ENCODE data around the gene GABRB2. TPM values are rescaled to one million over a fixed set of nuclear protein-coding genes. Genes with fewer than 3 reads are reported as not detected.
"Not testable (repeated sequence)": the region's sequence is repeated elsewhere in the genome, so short reads cannot be mapped to it uniquely, and the experiment has no call there.

Gene GABRB2
- polyA plus RNA-seq, 1 donor, result 3.7 TPM

GRCh38 chr5:161306351-161306995 is 240.1 kb downstream of the GABRB2 start:
- Histone ChIP-seq H3K9me3 (ENCODE audit: control insufficient read depth, low read depth, low read length) (no peaks in the 10 kb centered on the region), H3K27me3 (ENCODE audit: control insufficient read depth, insufficient read depth, low read length) (no peaks in the 10 kb centered on the region), H3K36me3 (ENCODE audit: control insufficient read depth, insufficient read depth, low read length) (no peaks in the 10 kb centered on the region), H3K4me3 (ENCODE audit: low read length) (no peak overlapping the region), H3K4me1 (ENCODE audit: control insufficient read depth, insufficient read depth, low read length) (no peaks in the 10 kb centered on the region), H3K27ac (ENCODE audit: low read length) (no peak overlapping the region)
- DNase-seq, result no peak
- WGBS (ENCODE audit: insufficient coverage, low lambda C conversion rate), result 100% methylated on average over 3 of the region's 4 CpGs

GRCh38 chr5:161305601-161306000 is 240.9 kb downstream of the GABRB2 start:
- Histone ChIP-seq H3K4me1 (ENCODE audit: control insufficient read depth, insufficient read depth, low read length) (no peaks in the 10 kb centered on the region), H3K9me3 (ENCODE audit: control insufficient read depth, low read depth, low read length) (no peaks in the 10 kb centered on the region), H3K27ac (ENCODE audit: low read length) (no peak overlapping the region), H3K4me3 (ENCODE audit: low read length) (no peak overlapping the region), H3K27me3 (ENCODE audit: control insufficient read depth, insufficient read depth, low read length) (no peaks in the 10 kb centered on the region), H3K36me3 (ENCODE audit: control insufficient read depth, insufficient read depth, low read length) (no peaks in the 10 kb centered on the region)
- DNase-seq, result no peak

- Histone ChIP-seq H3K4me3 (ENCODE audit: low read length) (no peak overlapping the region), H3K9me3 (ENCODE audit: control insufficient read depth, low read depth, low read length) (no peaks in the 10 kb centered on the region), H3K36me3 (ENCODE audit: control insufficient read depth, insufficient read depth, low read length) (no peaks in the 10 kb centered on the region), H3K27ac (ENCODE audit: low read length) (no peak overlapping the region), H3K4me1 (ENCODE audit: control insufficient read depth, insufficient read depth, low read length) (no peaks in the 10 kb centered on the region), H3K27me3 (ENCODE audit: control insufficient read depth, insufficient read depth, low read length) (no peaks in the 10 kb centered on the region)
- no CpG with 5 or more reads among the region's 1 CpG for WGBS (ENCODE audit: insufficient coverage, low lambda C conversion rate)
- DNase-seq, result no peak
These were observed 244.0 kb downstream of the GABRB2 start for GRCh38 chr5:161302559-161302958.

GRCh38 chr5:161301586-161301985 is 244.9 kb downstream of the GABRB2 start:
- no CpG with 5 or more reads among the region's 2 CpGs for WGBS (ENCODE audit: insufficient coverage, low lambda C conversion rate)
- Histone ChIP-seq H3K36me3 (ENCODE audit: control insufficient read depth, insufficient read depth, low read length) (no peaks in the 10 kb centered on the region), H3K27ac (ENCODE audit: low read length) (no peak overlapping the region), H3K9me3 (ENCODE audit: control insufficient read depth, low read depth, low read length) (no peaks in the 10 kb centered on the region), H3K4me3 (ENCODE audit: low read length) (no peak overlapping the region), H3K4me1 (ENCODE audit: control insufficient read depth, insufficient read depth, low read length) (no peaks in the 10 kb centered on the region), H3K27me3 (ENCODE audit: control insufficient read depth, insufficient read depth, low read length) (no peaks in the 10 kb centered on the region)
- DNase-seq, result no peak

- DNase-seq, result no peak
These were observed 247.5 kb downstream of the GABRB2 start for GRCh38 chr5:161299053-161299452.

GRCh38 chr5:161297388-161297787 is 249.1 kb downstream of the GABRB2 start:
- H3K4me3 ChIP-seq (ENCODE audit: low read length); H3K4me1 ChIP-seq (ENCODE audit: control insufficient read depth, insufficient read depth, low read length); H3K9me3 ChIP-seq (ENCODE audit: control insufficient read depth, low read depth, low read length); DNase-seq; H3K27me3 ChIP-seq (ENCODE audit: control insufficient read depth, insufficient read depth, low read length); H3K36me3 ChIP-seq (ENCODE audit: control insufficient read depth, insufficient read depth, low read length); H3K27ac ChIP-seq (ENCODE audit: low read length): not testable (repeated sequence)
- no CpG with 5 or more reads among the region's 2 CpGs for WGBS (ENCODE audit: insufficient coverage, low lambda C conversion rate)

More at GRCh38 chr5:161299053-161299452, 247.5 kb downstream of the GABRB2 start:
- Histone ChIP-seq H3K27ac (ENCODE audit: low read length) (no peak overlapping the region), H3K4me3 (ENCODE audit: low read length) (no peak overlapping the region), H3K27me3 (ENCODE audit: control insufficient read depth, insufficient read depth, low read length) (no peaks in the 10 kb centered on the region), H3K36me3 (ENCODE audit: control insufficient read depth, insufficient read depth, low read length) (no peaks in the 10 kb centered on the region), H3K9me3 (ENCODE audit: control insufficient read depth, low read depth, low read length) (no peaks in the 10 kb centered on the region), H3K4me1 (ENCODE audit: control insufficient read depth, insufficient read depth, low read length) (no peaks in the 10 kb centered on the region)
- WGBS (ENCODE audit: insufficient coverage, low lambda C conversion rate), result no CpG with 5 or more reads among the region's 3 CpGs

- Histone ChIP-seq H3K27ac (ENCODE audit: low read length) (no peak overlapping the region), H3K36me3 (ENCODE audit: control insufficient read depth, insufficient read depth, low read length) (no peaks in the 10 kb centered on the region), H3K4me3 (ENCODE audit: low read length) (no peak overlapping the region), H3K27me3 (ENCODE audit: control insufficient read depth, insufficient read depth, low read length) (no peaks in the 10 kb centered on the region), H3K4me1 (ENCODE audit: control insufficient read depth, insufficient read depth, low read length) (no peaks in the 10 kb centered on the region), H3K9me3 (ENCODE audit: control insufficient read depth, low read depth, low read length) (no peaks in the 10 kb centered on the region)
- DNase-seq, result no peak
These were observed 250.7 kb downstream of the GABRB2 start for GRCh38 chr5:161295721-161296250.

GRCh38 chr5:161288071-161288470 is 258.5 kb downstream of the GABRB2 start:
- no peaks in the 10 kb centered on the region for H3K9me3 ChIP-seq (ENCODE audit: control insufficient read depth, low read depth, low read length)
- H3K4me3 ChIP-seq (ENCODE audit: low read length), result no peak overlapping the region
- no peak for DNase-seq
- no peaks in the 10 kb centered on the region for H3K4me1 ChIP-seq (ENCODE audit: control insufficient read depth, insufficient read depth, low read length)
- H3K27me3 ChIP-seq (ENCODE audit: control insufficient read depth, insufficient read depth, low read length), result no peaks in the 10 kb centered on the region
- WGBS (ENCODE audit: insufficient coverage, low lambda C conversion rate), result no CpG with 5 or more reads among the region's 3 CpGs
- no peak overlapping the region for H3K27ac ChIP-seq (ENCODE audit: low read length)
- H3K36me3 ChIP-seq (ENCODE audit: control insufficient read depth, insufficient read depth, low read length), result no peaks in the 10 kb centered on the region

- Histone ChIP-seq H3K27ac (ENCODE audit: low read length) (no peak overlapping the region), H3K36me3 (ENCODE audit: control insufficient read depth, insufficient read depth, low read length) (no peaks in the 10 kb centered on the region), H3K27me3 (ENCODE audit: control insufficient read depth, insufficient read depth, low read length) (no peaks in the 10 kb centered on the region), H3K9me3 (ENCODE audit: control insufficient read depth, low read depth, low read length) (no peaks in the 10 kb centered on the region), H3K4me1 (ENCODE audit: control insufficient read depth, insufficient read depth, low read length) (no peaks in the 10 kb centered on the region), H3K4me3 (ENCODE audit: low read length) (no peak overlapping the region)
- no peak for DNase-seq
- WGBS (ENCODE audit: insufficient coverage, low lambda C conversion rate), result no CpG with 5 or more reads among the region's 1 CpG
These were observed 259.1 kb downstream of the GABRB2 start for GRCh38 chr5:161287436-161287835.

GRCh38 chr5:161286066-161286655 is 260.4 kb downstream of the GABRB2 start:
- H3K4me3 ChIP-seq (ENCODE audit: low read length), result no peak overlapping the region
- peak in 1 of 2 donors; percentile 44 for DNase-seq
- 67% methylated on average over 1 of the region's 3 CpGs for WGBS (ENCODE audit: insufficient coverage, low lambda C conversion rate)
- H3K9me3 ChIP-seq (ENCODE audit: control insufficient read depth, low read depth, low read length), result no peaks in the 10 kb centered on the region
- H3K4me1 ChIP-seq (ENCODE audit: control insufficient read depth, insufficient read depth, low read length), result no peaks in the 10 kb centered on the region
- no peak overlapping the region for H3K27ac ChIP-seq (ENCODE audit: low read length)
- no peaks in the 10 kb centered on the region for H3K27me3 ChIP-seq (ENCODE audit: control insufficient read depth, insufficient read depth, low read length)
- H3K36me3 ChIP-seq (ENCODE audit: control insufficient read depth, insufficient read depth, low read length), result no peaks in the 10 kb centered on the region

GRCh38 chr5:161284445-161284844 is 262.1 kb downstream of the GABRB2 start:
- Histone ChIP-seq H3K27me3 (ENCODE audit: control insufficient read depth, insufficient read depth, low read length) (no peaks in the 10 kb centered on the region), H3K27ac (ENCODE audit: low read length) (no peak overlapping the region), H3K36me3 (ENCODE audit: control insufficient read depth, insufficient read depth, low read length) (no peaks in the 10 kb centered on the region), H3K4me1 (ENCODE audit: control insufficient read depth, insufficient read depth, low read length) (no peaks in the 10 kb centered on the region), H3K9me3 (ENCODE audit: control insufficient read depth, low read depth, low read length) (no peaks in the 10 kb centered on the region), H3K4me3 (ENCODE audit: low read length) (no peak overlapping the region)
- 100% methylated on average over 1 of the region's 2 CpGs for WGBS (ENCODE audit: insufficient coverage, low lambda C conversion rate)
- DNase-seq, result no peak

Measured in large intestine (tissue), 3 donors.